Right lobe of liver (tissue), 4 donors: ENCODE data around the gene NSD1.

Source experiments
- POLR2A ChIP-seq: fragments of 450-650 bp; IDR thresholded peaks from one replicate; pipeline ENCODE4 v1.6.1; 2017; ENCODE audit warnings: antibody characterized with exemption, mild to moderate bottlenecking
- TF ChIP-seq, protein P1 (sequence below), 4 donors: fragments of 200-600 bp in 3 of 4; fragments of 450-650 bp in 1 of 4; IDR thresholded peaks; one replicate each; pipeline versions ENCODE4 v1.5.1 to v1.8.0; 2016 to 2022; ENCODE audit warnings: antibody characterized with exemption in 4 of 4, mild to moderate bottlenecking in 2 of 4
- donor health status: DM: no; HTN: no; CAD: no.
- donor health status: DM: no; HTN: no; CAD: no.
- donor health status: DM: no; HTN: yes; CAD: no.

DNA sequence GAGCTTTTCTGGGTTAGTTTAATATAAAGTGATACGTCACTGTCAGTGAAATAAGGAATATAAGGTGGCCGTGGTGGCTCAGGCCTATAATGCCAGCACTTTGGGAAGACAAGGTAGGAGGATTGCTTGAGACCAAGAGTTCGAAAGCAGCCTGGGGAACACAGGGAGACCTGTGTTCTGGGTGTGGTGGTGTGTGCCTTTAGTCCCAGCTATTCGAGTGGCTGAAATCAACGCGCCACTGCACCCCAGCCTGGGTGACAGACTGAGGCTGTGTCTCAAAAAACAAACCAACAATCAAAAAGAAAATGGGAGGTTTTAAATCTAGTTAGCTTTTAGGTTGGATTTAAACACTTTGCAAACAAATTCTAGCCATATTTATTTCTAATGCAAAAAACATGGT is 53.1 kb downstream of the NSD1 start:
- TF ChIP-seq, protein P1, sequence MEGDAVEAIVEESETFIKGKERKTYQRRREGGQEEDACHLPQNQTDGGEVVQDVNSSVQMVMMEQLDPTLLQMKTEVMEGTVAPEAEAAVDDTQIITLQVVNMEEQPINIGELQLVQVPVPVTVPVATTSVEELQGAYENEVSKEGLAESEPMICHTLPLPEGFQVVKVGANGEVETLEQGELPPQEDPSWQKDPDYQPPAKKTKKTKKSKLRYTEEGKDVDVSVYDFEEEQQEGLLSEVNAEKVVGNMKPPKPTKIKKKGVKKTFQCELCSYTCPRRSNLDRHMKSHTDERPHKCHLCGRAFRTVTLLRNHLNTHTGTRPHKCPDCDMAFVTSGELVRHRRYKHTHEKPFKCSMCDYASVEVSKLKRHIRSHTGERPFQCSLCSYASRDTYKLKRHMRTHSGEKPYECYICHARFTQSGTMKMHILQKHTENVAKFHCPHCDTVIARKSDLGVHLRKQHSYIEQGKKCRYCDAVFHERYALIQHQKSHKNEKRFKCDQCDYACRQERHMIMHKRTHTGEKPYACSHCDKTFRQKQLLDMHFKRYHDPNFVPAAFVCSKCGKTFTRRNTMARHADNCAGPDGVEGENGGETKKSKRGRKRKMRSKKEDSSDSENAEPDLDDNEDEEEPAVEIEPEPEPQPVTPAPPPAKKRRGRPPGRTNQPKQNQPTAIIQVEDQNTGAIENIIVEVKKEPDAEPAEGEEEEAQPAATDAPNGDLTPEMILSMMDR (IDR thresholded peaks at IDR 0.05): no peak
- TF ChIP-seq POLR2A: no peak
